ENCODE data around the gene MEIS2. TPM values are rescaled to one million over a fixed set of nuclear protein-coding genes. Genes with fewer than 3 reads are reported as not detected.
A peak's percentile ranks its signal among the peaks of the same experiment; 100 is the strongest.

The MEIS2 gene
- total RNA-seq, 1 experiment from 2014 or later, result 29.3 TPM

DNA sequence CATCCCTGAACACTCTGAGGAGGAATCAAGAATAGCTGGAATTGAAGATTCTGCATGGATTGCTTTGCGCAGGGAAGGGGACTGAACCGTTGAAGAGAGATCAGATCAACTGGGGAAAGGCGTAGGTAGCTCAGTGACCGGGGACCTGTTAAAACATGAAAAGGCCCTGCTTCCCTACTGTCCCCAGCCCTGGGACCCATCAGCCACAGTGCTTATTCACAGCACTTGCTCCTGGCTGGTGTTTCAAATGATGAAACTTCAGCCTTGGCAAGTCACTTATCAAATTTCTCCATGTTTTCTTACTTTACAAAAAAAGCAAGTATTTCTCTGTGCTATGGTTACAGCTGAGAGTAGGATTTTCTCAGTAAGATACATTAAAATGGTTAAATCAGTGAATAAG lies 199.3 kb downstream of the MEIS2 start:
- DNase-seq (ENCODE audit: low read depth), result no peak

DNA sequence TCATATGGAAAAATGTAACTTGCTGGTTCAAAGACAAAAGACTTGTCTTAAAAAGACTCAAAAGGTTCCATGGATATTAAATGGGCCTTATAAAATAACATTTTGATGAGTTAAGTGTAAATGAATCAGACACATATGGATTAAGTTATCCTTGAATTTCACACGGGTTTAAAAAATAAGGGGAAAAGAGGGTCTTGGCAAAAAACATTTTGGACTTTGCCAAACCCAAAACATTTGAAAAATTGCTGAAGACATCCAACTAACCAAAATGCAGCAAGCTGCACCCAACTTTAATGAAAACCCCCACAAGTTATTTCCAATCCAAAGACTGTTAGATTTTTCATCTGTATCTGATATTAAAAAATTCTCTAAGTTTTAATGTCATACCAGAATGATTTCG lies 200.7 kb downstream of the MEIS2 start:
- DNase-seq (ENCODE audit: low read depth), result no peak

DNA sequence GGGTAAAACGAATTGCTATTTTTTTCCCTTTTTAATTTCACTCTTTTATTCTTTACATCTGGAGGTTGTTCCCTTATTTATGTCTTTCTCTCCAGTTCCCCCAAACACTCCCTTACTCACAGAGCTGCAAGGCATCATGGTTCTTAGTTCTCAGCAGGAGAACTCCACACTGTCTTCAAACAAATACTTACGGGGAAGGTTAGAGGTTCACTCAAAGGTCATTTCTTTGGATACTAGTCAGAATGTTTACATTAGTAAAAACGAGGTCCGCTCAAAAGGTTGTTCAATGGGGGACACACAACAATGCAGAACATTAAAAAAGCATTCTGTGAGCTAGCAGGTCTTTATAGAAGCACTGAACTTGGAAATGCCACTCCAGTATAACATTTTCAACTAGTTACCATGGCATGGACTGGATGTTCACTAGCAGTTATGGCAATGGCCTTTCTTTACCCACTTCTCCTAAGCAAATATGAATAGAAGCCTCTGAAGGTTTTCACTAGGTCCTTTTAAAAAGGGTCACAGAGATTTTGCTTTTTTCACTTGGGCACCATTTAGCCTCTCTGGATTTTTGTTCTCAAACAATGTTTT lies 201.7 kb downstream of the MEIS2 start:
- no peak for DNase-seq (ENCODE audit: low read depth)

DNA sequence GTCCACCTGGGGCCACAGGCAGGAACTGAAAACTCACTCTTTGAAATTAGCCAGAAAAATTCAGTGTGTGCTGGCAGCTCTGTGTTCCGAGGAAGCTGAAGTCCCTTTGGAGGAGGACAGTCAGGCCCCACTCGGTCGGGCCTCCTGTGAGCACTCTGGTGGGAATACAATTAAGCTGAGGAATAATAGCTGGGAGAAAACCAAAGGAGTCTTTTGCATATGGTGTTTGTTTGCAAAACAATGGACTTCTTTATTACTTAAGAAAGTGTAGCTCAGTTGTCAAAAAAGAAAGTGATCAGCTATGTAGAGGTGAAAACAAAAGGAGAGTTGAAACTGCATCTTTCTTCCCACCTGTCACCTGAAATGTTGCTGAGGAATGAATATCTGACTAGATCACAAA lies 202.5 kb downstream of the MEIS2 start:
- DNase-seq (ENCODE audit: low read depth), result no peak

DNA sequence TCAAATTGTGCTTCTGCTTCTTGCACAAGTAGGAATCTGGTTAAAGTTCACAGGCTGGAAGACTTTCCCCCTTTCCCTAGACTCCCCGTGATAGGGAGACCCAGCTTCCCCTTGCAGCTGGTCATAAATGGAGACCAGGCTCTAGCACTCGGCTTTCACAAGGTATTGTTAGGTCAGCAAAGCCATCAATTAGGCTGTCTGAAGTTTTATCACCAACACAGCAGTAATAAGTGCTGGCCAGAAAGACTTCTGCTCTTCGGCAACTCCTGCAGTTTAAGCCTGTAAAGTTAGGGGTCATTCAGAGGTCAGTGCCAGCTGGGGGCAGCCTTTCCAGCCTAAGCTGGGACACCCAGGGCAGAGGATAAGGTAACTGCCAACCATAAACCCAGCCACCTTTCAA lies 203.4 kb downstream of the MEIS2 start:
- no peak for DNase-seq (ENCODE audit: low read depth)

DNA sequence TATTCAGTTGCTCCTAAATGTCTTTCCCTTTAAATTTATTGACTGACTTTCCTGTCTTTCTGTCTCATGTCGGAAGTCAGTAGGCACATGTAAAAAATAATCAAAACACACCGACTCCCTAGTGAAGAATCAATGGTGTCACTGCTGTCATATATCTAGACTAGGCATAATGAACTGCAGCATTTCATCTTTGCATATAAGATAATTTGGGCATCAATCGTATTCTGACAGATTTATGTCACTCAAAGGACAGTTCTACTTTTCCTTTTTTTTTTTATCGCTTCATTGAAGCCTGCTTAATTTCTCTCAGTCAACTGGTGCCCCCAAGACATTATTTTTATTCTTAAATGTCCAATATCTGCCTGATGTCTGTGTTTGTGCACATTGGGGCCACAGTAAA lies 206.3 kb downstream of the MEIS2 start:
- no peak for DNase-seq (ENCODE audit: low read depth)

DNA sequence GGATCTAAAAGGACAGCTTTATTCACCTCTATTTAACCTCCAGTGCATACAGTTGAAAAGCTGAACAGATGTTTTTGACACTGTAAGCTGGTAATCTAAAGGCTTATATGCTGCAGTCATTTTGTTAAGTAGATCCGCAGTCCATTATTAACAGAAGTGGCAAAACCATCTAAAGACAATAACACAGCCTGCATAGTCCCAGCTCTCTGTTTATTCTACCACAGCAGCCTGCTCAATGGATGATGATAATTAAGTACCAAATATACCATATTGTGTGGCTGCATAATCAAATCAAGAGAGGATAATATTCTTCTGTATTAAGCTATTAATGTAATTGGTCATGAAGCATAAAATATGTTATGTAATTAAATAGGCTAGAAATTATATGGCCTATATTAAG lies 207.1 kb downstream of the MEIS2 start:
- no peak for DNase-seq (ENCODE audit: low read depth)

DNA sequence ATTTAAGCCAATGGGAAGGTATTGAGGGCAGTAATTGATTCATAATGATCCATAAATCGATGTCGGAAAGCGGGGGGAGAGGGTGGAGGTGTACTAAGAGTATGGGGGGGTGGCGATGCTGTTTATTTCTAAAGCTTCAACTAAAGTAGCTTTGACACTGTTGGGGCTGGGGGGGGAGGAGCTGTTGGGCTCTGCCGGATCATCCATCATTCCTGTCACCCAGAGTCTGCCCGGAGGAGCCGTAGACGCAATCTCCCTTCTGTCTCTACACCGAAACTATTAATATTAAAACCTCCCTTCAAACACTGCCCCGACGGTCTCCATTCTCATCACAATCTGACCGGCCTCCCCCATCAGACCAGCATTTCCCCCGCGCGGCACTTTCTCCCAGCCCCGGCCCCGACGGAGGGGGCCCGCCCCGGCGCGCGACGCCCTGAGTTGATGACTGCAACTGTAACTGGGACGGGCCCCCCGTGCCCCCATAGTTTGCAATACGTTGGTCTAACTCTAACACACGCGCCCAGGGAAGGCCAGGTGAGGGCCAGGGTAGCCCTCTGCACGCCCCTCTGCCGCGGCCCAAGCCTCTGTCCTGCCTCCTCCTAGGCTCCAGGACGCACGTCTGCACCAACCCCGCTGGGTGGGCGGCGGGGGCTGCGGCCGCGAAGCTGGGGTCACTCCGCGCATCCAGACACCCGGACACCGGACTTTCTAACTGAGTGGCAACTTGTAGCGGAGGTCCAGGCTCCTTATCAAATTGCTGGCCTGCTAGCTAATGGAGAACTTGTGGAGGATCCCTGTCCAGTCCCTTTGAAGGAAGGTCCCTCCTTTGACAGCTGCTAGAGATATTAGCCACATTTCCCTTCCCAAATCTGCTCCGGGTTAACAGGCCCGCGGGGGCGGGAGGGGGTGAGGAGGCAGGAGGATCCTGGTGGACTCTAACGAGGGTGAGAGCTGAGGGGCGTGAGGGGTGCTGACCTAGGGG lies 212.0 kb downstream of the MEIS2 start:
- no peak for DNase-seq (ENCODE audit: low read depth)

DNA sequence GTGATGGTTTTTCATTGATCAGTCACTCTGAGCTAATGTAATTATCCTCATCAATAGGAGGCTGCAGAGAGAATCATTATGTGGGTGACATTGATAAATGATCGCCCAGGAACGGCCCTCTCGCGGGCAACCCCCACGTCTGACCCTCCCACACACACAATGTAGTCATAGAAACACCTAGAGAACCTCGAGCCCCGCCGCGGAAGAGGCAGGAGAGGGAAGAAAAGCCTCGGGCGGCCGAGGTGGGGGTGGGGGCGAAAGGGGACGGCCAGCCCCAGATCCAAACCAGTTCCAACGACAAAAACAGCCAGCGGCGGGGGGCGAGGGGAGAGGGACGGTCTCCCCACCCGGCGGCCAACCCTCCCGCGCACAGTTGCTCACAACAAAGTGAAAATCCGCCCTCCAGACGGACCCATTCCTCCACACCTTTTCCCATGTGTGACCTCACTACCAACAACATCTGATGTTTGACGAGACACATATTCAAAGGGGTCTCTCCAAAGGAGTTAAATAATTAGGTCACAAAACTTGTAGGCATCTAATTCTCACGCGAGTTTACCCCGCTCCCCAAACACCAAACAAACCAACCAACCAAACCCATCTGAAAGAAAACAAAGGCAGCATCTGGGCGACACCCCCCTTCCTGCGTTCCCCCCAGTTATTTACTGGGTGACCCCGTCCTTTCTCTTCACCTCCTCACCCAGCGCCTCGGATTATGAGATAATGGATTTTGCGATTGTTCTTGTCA lies 213.0 kb downstream of the MEIS2 start:
- DNase-seq (ENCODE audit: low read depth), result peak; percentile 48

DNA sequence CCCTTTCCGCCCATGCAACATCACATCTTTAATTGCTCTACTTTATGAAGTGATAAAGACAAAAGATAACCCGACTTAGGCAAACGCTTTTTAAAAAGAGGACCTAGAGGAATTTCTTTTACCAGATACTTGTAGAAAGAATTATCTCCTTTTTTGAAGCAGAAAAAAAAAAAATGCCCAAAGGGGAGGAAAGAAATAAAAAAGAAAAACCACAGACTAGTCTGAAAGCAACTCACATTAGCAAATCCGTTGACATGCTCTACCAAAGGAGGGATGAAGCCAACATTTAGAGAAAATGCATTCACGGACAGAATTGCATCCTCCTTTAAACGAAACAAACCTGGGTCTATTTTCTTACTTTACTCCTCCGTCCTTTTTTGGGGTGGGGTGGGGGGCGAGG lies 213.6 kb downstream of the MEIS2 start:
- no peak for DNase-seq (ENCODE audit: low read depth)

DNA sequence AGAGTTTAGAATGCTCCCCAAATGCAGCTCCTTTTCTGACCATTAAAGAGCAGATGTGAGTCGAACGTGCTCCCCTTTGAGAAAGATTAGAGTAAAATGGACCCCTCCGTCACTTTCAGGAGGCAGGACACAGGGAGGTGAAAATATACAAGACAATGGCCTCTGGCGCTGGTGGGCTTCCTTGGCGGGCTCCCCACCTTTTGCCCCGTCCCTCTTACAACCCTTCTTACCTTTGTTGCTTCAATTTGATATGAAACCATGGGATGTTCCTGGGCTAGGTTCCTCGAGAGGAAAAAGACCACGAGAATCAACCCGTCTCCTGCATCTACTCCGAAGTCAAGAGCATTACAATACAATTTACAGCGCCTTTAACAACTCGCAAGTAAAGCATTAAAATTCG lies 214.2 kb downstream of the MEIS2 start:
- DNase-seq (ENCODE audit: low read depth), result no peak

DNA sequence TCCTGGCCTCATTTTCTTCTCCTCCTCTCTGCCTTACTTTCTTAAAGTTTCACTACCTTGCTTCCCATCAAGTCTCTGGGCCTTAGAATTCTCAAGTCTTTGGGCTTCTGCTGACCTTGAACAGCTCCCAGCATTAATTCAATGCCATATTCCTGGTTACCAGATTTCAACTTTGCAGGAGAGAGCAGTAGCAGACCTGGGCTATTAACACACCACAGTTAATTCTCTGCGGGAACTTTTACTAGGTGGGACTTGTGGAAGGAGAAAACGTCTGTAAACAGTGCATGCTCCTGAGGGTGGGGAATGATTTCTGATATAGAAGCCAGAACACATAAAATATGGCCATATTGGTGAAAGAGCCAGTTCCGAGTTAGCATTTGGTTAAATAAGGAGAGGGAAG lies 214.6 kb downstream of the MEIS2 start:
- no peak for DNase-seq (ENCODE audit: low read depth)

DNA sequence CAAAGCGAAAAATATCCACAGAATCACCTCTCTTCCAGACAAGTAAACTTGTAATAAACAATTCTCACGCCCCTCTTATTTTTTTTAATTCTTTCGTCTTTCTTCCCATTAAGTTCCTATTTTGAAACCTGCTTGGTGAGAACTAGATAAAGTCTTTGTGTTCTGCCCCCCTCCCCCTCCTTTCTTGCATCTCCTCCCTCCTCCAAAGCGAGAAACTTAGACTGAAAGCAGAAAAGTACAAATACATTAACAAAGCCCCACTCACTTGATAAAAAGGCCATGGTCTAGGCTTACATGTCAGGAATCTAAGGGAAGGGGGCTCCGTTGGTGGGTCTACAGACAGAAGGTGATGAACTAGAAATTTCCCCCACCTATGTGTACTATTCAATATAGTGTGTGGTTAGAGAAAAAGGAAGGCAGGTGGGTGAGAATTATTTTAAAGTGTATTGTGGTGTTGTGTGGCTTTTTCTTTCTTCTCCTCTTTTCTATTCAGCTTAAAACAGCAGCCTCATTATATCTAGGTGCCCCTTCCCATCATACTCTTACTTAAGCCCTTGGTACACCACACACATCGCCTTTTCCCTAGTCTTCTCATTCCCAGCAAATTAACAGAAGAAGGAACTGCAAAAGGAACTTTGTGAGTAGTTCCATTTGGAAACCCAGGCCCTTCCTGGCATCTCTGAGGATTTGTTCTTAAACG lies 215.3 kb downstream of the MEIS2 start:
- DNase-seq (ENCODE audit: low read depth), result no peak

DNA sequence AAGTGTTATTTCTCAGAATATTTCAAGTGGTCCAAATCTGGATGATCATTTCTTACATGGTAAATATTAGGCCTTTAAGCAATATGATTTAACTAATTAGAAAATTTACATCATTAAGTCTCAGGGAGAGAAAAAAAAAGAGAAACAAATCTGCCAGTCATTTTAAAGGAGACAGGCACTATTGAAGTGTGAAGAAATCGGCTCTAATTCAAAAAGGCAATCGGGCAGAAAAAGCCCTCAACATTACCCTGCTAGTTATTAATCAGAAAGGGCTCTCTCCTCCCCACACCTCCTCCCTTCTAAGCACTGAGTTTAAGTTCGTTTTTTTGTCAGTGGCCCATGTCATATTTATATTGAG lies 215.9 kb downstream of the MEIS2 start:
- DNase-seq (ENCODE audit: low read depth), result no peak

DNA sequence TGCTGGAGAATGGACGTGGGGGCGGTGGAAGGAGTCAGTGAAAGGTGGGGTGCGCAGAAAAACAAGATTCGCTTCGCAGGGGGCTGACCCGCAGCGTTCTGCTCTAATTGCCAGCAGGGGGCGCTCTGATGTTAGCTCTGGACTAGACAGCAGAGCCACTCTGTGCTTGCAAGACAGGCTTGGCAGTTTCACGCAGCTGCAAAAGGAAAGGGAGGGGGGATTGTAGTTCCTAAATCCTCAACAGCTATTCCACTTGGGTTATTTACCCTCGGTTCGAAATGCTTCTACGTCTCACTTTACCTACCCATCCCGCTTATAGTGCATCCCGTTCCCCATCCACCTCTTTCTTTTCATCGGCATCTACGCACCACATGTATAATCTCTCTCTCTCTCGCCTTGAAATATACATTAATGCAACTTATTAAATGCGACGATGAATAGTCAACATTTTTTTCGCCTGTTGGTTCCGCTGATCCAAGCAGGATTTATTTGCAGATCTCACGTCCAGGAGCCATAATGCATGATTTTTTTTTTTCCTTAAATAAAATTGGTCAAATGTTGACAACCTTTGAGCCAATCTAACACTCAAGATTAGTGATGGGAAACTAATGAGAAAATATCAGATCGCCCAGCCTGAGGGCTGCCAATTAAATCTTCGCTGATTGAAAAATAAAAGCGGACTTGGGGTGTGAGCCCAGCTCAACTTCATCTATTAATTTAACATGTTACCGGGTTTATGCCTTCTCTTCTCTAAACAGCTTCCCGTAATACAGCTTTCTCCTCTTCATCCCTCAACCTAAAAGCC lies 216.4 kb downstream of the MEIS2 start:
- peak; percentile 80 for DNase-seq (ENCODE audit: low read depth)

DNA sequence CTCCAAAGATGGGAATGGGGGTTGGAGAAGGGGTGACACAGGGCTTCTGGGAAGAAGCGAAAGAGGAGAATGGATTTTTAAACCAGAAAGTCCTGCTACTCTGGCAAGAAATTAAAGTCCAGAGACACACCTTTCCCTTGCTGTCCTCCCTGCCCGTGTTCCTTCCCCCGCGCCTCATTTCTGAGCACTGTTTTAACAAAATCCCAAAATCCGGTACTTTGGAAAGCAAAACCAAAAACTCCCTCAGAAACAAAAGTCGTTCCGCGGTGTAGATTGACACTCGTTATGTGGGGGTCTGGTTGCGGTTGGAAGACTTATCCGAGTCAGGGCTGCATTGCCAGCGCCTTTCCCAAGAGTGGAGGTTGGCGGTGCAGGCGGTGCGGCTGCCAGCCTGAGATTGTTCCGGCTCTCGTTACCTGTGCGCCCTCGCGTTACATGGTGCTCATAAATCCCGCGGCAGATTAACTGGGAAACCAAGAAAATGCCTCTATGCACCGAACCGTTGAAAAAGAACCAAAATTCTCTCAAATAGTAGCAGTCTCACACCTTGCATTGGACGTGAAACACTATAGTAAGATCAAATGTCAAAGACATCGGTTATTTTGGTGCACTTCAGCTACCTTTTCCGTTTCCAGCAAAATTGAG lies 217.7 kb downstream of the MEIS2 start:
- DNase-seq (ENCODE audit: low read depth), result peak; percentile 12

DNA sequence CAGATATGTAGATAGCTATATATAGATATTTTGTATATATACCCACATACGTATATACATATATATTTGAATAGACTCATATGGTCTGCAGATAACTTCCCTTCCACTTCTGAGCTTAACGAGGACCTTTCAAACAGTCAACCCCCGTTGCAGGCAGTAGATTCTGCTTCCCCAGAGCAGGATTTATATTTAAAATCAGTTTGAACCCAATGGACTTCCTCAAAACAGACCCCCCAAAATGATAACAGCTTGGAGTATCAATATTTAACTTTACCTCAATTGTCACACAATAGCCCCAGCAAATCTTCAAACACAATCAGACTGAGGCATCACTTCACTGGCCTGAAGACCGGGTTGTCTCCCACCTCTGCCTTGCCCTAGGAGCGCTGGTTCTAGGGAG lies 218.3 kb downstream of the MEIS2 start:
- no peak for DNase-seq (ENCODE audit: low read depth)

DNA sequence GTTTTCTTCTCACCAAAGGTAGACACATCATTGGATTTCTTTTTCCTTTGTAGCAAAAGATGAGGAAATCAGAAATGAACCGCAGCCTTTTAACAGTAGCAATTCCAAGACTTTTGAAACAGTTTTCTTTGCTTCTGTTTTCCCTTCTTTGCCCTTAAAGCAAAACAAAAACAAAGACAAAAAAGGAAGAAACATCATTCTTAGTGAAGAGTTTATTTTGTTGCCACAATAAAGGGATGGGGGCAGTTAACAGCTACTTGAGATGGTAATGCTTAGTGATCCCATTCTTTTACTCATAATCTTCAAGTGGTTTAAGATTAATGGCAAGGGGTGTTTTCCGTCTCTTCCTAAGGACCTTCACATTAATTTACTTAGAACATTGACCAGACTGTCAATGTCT lies 218.8 kb downstream of the MEIS2 start:
- no peak for DNase-seq (ENCODE audit: low read depth)

DNA sequence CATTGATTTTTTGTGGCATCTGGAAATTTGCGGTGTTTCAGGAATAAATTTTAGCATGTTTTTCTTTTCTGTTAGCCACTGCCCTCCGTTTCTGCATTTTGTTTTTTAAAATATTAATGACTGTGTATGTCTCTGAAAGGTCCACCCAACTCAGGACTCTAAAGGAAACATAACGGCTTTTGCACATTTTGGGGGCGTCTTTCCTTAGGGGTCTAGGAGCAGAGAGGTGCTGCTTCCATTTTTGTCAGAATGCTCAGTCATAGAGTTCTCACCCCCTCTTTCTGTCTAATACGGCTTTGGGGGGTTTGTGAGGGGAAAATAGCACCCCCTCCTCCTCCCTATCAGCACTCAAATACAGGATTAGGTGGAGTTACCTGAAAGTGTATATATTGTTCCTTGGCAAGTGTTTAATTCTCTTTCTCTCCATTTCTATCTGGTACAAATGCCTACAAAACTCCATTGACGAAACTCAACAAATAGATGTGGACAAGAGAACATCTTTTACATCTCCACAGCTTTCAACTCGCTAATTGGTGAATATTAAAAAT lies 219.4 kb downstream of the MEIS2 start:
- DNase-seq (ENCODE audit: low read depth), result no peak

DNA sequence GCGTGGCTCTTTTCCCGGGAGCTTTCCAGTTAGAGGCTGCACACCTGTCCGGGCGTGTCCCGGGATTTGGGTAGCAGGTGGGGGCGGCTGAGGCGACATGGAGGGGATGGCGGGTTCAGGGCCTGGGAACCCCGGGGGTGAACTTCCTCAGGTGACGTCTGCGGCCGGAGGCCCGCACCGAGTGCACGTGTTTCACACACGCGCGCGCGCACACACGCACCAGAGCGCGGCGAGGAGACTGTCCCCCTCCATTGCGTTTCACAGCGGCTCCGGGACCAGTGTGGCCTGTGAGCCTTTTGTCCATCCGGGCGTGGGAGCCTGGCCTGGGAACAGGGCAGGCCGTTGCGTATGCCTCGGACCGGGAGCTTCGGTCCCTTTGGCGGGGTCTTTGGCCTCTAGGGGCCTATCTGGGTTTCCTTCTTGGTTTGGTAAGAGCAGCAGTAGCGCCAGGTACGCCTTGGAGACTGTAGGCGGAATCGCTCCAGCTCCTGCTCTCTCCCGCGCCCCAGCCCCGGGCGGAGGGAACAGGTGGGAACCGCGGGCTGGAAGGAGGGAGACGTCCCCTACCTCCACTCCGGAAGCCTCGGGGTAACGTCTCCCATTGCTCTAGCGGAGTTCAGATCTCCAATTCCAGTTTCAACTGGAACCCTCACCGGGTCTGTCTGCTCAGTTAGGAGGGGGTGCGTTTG lies 220.0 kb downstream of the MEIS2 start:
- DNase-seq (ENCODE audit: low read depth), result no peak
